Activated CD8-positive, alpha-beta memory T cell treated with anti-CD3 and anti-CD28 coated beads for 48 hours (primary cell): ENCODE results near the gene CLEC2A.
"Not testable (repeated sequence)": the region's sequence is repeated elsewhere in the genome, so short reads cannot be mapped to it uniquely, and the experiment has no call there.

Experiments used
- DNase-seq, 3 experiments: peaks; one replicate each; pipeline ENCODE4 v3.0.0-alpha.2; 2020; ENCODE audit warnings: low read depth in 2 of 3, low spot score in 2 of 3

Gene CLEC2A

DNA sequence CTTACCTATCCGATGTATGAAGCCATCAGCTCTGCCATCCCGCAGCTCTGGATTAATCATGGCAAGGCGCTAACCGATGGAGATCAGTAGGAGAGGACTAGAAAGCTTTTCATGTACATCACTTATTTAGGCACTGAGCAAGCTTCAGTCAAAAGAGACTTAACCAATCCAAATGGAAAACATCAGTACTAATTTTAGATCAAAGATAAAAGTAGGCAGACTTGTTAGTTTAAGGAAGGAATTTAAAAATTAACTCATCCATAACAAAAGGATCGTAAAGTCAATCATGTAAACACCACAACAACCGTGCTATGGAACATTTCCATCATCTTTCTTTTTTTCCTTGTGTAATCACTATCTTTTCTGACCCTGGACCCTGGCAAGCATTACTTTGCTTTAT, at the start of gene CLEC2A:
TSS of gene CLEC2A (minus strand) at position 101 of the 400 bp plus-strand sequence. CDS start at position 60, 41 bp downstream.
- no peak for DNase-seq

- DNase-seq, result no peak
Measured at GRCh38 chr12:9980126-9980525, 48.0 kb upstream of the CLEC2A start.

GRCh38 chr12:9977916-9978315, 45.7 kb upstream of the CLEC2A start:
- DNase-seq, result no peak

DNA sequence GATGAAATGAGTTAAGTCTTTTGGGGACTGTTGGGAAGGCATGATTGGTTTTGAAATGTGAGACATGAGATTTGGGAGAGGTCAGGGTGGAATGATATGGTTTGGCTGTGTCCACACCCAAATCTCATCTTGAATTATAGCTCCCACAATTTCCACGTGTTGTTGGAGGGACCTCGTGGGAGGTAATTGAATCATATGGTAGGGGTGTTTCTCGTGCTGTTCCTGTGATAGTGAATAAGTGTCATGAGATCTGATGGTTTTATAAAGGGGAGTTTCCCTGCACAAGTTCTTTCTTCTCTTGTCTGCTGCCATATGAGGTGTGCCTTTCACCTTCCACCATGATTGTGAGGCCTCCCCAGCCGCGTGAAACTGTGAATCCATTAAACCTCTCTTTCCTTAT, 44.5 kb upstream of the CLEC2A start:
- DNase-seq, result not testable (repeated sequence)

GRCh38 chr12:9975614-9976013, 43.4 kb upstream of the CLEC2A start:
- no peak for DNase-seq

GRCh38 chr12:9974731-9975130, 42.6 kb upstream of the CLEC2A start:
- not testable (repeated sequence) for DNase-seq

GRCh38 chr12:9973949-9974348, 41.8 kb upstream of the CLEC2A start:
- DNase-seq, result no peak

DNA sequence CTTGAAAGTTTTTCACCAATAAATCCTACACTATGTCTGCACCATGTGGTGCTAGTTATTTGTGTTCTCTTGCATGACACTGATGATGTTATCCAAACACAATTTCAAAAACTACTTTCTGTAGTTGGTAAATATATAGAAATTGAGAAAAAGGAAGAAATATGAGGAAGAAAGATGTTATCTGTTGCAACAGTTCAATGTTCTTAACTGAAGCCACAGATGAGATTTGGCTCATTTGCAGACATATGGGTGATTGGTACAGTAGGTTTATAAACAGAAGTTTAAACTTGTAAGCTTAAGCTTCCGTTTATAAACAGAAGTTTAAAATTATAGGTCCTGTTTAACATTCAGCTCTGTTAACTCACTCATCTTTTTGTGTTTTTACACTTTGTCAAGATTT, 39.0 kb upstream of the CLEC2A start, which contains the start of gene CLEC12A:
TSS of gene CLEC12A (plus strand) at position 229 of the 400 bp plus-strand sequence. CDS start 188 bp downstream, outside the sequence.
- DNase-seq, result no peak

- no peak for DNase-seq
Measured at GRCh38 chr12:9969673-9970072, 37.5 kb upstream of the CLEC2A start.

GRCh38 chr12:9961901-9962300, 29.7 kb upstream of the CLEC2A start:
- DNase-seq, result no peak

- no peak for DNase-seq
Measured at GRCh38 chr12:9961106-9961505, 28.9 kb upstream of the CLEC2A start.

GRCh38 chr12:9960590-9960989, 28.4 kb upstream of the CLEC2A start:
- DNase-seq, result no peak

DNA sequence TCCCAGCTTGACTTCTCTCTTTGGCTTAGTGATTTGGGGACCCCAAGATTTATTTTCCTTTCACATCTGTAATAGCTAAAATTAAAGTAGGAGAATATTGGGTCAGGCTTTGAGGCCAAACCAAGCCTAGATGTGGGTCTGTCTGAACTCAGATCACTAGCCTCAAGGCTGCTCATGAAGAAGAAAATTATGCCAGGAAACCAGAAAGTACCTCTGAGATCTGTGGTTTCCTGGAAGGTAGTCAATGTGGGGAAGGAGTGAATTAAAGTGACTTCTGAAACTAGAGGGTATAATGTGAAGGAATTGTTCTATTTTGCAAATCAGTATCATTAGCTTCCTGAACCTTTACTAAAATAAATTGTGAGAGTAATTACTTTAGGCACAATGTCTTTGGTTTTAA, 25.7 kb upstream of the CLEC2A start:
- DNase-seq, result no peak

DNA sequence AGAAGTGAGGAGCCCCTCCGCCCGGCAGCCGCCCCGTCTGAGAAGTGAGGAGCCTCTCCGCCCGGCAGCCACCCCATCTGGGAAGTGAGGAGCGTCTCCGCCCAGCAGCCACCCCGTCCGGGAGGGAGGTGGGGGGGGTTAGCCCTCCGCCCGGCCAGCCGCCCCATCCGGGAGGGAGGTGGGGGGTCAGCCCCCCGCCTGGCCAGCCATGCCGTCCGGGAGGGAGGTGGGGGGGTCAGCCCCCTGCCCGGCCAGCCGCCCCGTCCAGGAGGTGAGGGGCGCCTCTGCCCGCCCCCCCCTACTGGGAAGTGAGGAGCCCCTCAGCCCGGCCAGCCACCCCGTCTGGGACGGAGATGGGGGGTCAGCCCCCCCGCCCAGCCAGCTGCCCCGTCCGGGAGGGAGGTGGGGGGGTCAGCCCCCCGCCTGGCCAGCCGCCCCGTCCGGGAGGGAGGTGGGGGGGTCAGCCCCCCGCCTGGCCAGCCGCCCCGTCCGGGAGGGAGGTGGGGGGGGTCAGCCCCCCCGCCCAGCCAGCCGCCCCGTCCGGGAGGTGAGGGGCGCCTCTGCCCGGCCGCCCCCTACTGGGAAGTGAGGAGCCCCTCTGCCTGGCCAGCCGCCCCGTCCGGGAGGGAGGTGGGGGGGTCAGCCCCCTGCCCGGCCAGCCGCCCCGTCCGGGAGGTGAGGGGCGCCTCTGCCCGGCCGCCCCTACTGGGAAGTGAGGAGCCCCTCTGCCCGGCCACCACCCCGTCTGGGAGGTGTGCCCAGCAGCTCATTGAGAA, 21.0 kb upstream of the CLEC2A start:
- not testable (repeated sequence) for DNase-seq

- DNase-seq, result no peak
Measured at GRCh38 chr12:9951026-9951675, 19.0 kb upstream of the CLEC2A start.

GRCh38 chr12:9948606-9949296, 16.6 kb upstream of the CLEC2A start:
- DNase-seq, result no peak

DNA sequence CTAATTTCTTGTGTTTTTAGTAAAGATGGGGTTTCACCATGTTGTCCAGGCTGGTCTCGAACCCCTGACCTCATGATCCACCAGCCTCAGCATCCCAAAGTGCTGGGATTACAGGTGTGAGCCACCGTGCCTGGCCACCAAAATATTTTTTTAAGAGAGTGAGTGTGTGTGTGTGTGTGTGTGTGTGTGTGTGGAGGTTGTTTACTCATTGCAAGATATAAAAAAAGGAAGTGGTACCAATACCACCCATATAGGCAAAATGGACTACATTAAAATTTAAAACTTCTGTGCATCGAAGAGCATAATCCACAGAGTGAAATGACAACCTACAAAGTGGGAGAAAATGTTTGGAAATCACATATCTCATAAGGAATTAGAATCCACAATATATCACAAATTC, 15.5 kb upstream of the CLEC2A start:
- no peak for DNase-seq

- no peak for DNase-seq
Measured at GRCh38 chr12:9944391-9944790, 12.2 kb upstream of the CLEC2A start.

DNA sequence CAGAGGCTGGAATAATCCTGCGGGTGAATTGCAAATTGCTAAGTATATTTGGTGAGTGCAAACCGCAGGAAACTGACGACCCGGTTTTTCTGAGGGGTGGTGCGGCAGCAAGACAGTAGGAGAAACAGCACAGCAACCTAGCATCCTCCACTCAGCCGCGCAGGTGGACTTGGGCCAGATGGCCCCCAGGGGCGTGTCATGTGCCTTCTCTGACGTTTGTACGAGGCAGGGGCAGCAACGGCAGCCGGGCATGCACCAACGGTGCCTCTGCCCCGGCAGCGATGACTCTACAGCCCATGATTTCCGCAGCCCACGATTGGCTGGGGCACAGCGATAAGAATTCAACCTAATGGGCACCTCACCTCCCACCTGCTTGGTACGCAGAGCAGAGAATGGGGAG, 11.1 kb upstream of the CLEC2A start:
- DNase-seq, result no peak

- DNase-seq, result no peak
Measured at GRCh38 chr12:9941838-9942237, 9.7 kb upstream of the CLEC2A start.

DNA sequence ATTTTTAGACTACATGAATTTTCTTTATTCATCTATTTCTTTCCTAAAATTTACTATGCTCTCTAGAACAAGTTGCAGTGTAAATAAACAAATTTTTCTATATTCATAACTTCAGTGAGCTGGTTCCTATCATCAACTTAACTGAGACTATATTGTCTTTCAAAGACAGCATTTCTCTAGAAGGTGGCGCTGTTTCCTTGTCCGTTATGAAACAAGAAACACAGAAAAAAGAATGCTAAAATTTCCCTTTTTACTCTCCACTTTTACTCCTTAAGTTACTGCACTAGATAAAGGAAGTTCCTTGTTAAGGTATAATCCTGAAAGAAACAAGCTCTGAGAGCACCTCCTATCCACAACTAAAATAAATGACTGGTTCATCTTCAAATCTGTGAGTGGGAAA, 8.2 kb upstream of the CLEC2A start:
- DNase-seq, result no peak

DNA sequence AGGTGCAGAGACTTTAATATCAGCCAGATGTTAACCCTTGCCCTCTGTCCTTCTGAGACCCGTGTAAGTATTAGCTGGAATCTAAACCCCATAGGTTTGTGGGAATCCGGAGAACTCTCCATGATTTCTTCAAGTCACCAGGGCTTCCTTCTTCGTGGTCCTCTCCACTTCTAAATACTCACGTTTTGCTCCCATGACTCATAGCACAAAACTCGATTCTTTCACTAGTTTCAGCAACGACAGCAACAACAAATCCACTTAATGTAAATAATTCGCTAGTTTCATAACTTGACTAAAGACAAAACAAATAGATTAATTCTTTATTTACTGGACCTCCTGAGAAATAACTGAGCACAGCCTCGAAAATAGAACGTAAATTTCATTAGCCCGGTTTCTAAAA, 4.4 kb upstream of the CLEC2A start:
- no peak for DNase-seq
